Measurements from ENCODE around the gene MLLT3.

MLLT3 gene

DNA sequence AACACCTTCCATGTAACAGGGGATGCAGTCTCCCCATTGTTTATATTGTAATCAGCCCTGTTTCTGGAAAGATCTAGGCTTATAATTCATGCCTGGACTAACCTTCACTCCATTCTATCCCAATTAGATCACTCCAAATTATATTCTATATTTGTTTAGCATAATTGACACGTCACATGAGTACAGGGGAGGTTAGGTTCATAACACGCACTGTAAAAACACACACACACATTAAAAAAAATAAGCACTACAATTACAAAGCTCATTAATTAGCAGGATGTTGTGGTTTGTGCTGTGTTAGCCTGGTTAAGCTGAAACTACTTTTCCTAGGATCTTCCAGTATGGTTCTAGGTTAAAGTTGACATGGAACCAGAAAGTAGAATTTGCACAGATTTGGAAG lies 126.0 kb downstream of the MLLT3 start:
- Histone ChIP-seq H3K9me2 (replicated peaks; ENCODE audit: low read depth, low read length) (no peaks in the 10 kb centered on the region), H3K79me2 (ENCODE audit: insufficient read depth, low read length) (peaks cover 90% of the 10 kb centered on the region), H2AFZ (ENCODE audit: low read length) (no peak overlapping the region), H3K9me3 (ENCODE audit: insufficient read depth, low read depth, low read length) (no peaks in the 10 kb centered on the region), H3K4me3 (ENCODE audit: low read length, poor library complexity, severe bottlenecking) (no peak overlapping the region), H4K20me1 (ENCODE audit: insufficient read depth, low read length, poor library complexity, severe bottlenecking) (peaks cover 6% of the 10 kb centered on the region), H3F3A (ENCODE audit: low read depth) (no peaks in the 10 kb centered on the region), H3K27me3 (ENCODE audit: insufficient read depth, low read length, poor library complexity, severe bottlenecking) (no peaks in the 10 kb centered on the region), H3K36me3 (ENCODE audit: insufficient read depth, low read length) (no peaks in the 10 kb centered on the region), H3K9ac (ENCODE audit: low read depth, low read length, poor library complexity, severe bottlenecking) (no peak overlapping the region), H3K4me2 (ENCODE audit: low read depth, low read length, poor library complexity, severe bottlenecking) (no peak overlapping the region), H3K4me1 (ENCODE audit: insufficient read depth, low read length, poor library complexity, severe bottlenecking) (peaks cover 17% of the 10 kb centered on the region)
- TF ChIP-seq EZH2phosphoT487 (IDR thresholded peaks at IDR 0.05; ENCODE audit: borderline replicate concordance) (no peak), CTCF (conservative IDR thresholded peaks at IDR 0.05; ENCODE audit: low read length) (no peak)

- no peak overlapping the region for H3K4me3 ChIP-seq (ENCODE audit: low read length, poor library complexity, severe bottlenecking)
Measured at GRCh38 chr9:20495098-20495497, 127.2 kb downstream of the MLLT3 start.

DNA sequence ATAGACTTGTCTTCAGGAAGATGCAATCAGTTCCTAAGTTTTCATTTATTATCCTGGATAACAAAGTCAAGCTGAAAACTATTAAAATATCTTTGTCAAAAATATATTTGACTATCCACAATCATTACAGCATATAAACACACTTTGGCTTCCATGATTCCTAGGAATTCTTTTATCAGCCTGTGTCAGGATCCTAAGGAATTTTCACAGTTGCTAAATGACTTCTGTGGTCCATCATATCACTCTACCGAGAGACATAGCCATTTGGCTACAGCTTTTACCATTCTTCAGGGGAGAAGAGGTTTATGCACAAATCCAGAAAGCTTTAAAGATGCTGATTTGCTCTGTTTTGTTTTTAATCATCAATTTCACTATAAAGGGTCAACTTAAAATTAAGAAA lies 128.3 kb downstream of the MLLT3 start:
- Histone ChIP-seq H2AFZ (ENCODE audit: low read length) (no peak overlapping the region), H3K9ac (ENCODE audit: low read depth, low read length, poor library complexity, severe bottlenecking) (no peak overlapping the region), H3K79me2 (ENCODE audit: insufficient read depth, low read length) (peaks cover 92% of the 10 kb centered on the region)

More at GRCh38 chr9:20495098-20495497, 127.2 kb downstream of the MLLT3 start:
- Histone ChIP-seq H3K9ac (ENCODE audit: low read depth, low read length, poor library complexity, severe bottlenecking) (no peak overlapping the region), H3K4me2 (ENCODE audit: low read depth, low read length, poor library complexity, severe bottlenecking) (no peak overlapping the region), H4K20me1 (ENCODE audit: insufficient read depth, low read length, poor library complexity, severe bottlenecking) (peaks cover 11% of the 10 kb centered on the region), H3K4me1 (ENCODE audit: insufficient read depth, low read length, poor library complexity, severe bottlenecking) (peaks cover 30% of the 10 kb centered on the region), H2AFZ (ENCODE audit: low read length) (no peak overlapping the region), H3F3A (ENCODE audit: low read depth) (no peaks in the 10 kb centered on the region), H3K79me2 (ENCODE audit: insufficient read depth, low read length) (peaks cover 90% of the 10 kb centered on the region), H3K36me3 (ENCODE audit: insufficient read depth, low read length) (no peaks in the 10 kb centered on the region), H3K9me3 (ENCODE audit: insufficient read depth, low read depth, low read length) (no peaks in the 10 kb centered on the region), H3K9me2 (replicated peaks; ENCODE audit: low read depth, low read length) (no peaks in the 10 kb centered on the region), H3K27me3 (ENCODE audit: insufficient read depth, low read length, poor library complexity, severe bottlenecking) (no peaks in the 10 kb centered on the region)
- TF ChIP-seq CTCF (conservative IDR thresholded peaks at IDR 0.05; ENCODE audit: low read length) (no peak), EZH2phosphoT487 (IDR thresholded peaks at IDR 0.05; ENCODE audit: borderline replicate concordance) (no peak)

More for the DNA sequence above, 128.3 kb downstream of the MLLT3 start:
- peaks cover 11% of the 10 kb centered on the region for H4K20me1 ChIP-seq (ENCODE audit: insufficient read depth, low read length, poor library complexity, severe bottlenecking)
- H3K9me2 ChIP-seq (replicated peaks; ENCODE audit: low read depth, low read length): no peaks in the 10 kb centered on the region
- H3K4me1 ChIP-seq (ENCODE audit: insufficient read depth, low read length, poor library complexity, severe bottlenecking): peaks cover 34% of the 10 kb centered on the region
- no peaks in the 10 kb centered on the region for H3K27me3 ChIP-seq (ENCODE audit: insufficient read depth, low read length, poor library complexity, severe bottlenecking)
- no peak overlapping the region for H3K4me2 ChIP-seq (ENCODE audit: low read depth, low read length, poor library complexity, severe bottlenecking)
- no peaks in the 10 kb centered on the region for H3K9me3 ChIP-seq (ENCODE audit: insufficient read depth, low read depth, low read length)
- TF ChIP-seq EZH2phosphoT487 (IDR thresholded peaks at IDR 0.05; ENCODE audit: borderline replicate concordance) (no peak), CTCF (conservative IDR thresholded peaks at IDR 0.05; ENCODE audit: low read length) (no peak)
- H3F3A ChIP-seq (ENCODE audit: low read depth): no peaks in the 10 kb centered on the region
- no peaks in the 10 kb centered on the region for H3K36me3 ChIP-seq (ENCODE audit: insufficient read depth, low read length)
- H3K4me3 ChIP-seq (ENCODE audit: low read length, poor library complexity, severe bottlenecking): no peak overlapping the region

All from Loucy (cell line).